Naive thymus-derived CD8-positive, alpha-beta T cell (primary cell): Measurements from ENCODE around the gene GRK5. TPM values are rescaled to one million over a fixed set of nuclear protein-coding genes. Genes with fewer than 3 reads are reported as not detected.
A peak's percentile ranks its signal among the peaks of the same experiment; 100 is the strongest.

ENCODE experiments used
- ATAC-seq, 2 donors: fragments of 150-1000 bp; cut with Tn5 transposase in 1 of 2; sonication (Bioruptor Pico), chemical (Tn5 transposase) in 1 of 2; 1 replicate in 1 of 2; 2 replicates in 1 of 2; pipeline ENCODE4 v1.10.0; 2021; ENCODE audit warnings: mild to moderate bottlenecking in 2 of 2, moderate library complexity in 2 of 2
- POLR2A ChIA-PET: fragments of 350-600 bp; sonication (Branson Sonifier 250); formaldehyde crosslinking; loops from one replicate; lab custom pipeline; 2021; ENCODE audit warnings: antibody characterized with exemption; lab: Charles Lee
- DNase-seq, 10 donors: peaks; one replicate each; pipeline versions ENCODE4 v3.0.0 to v3.0.0-alpha.2; 2020 to 2022
- H3K27ac Mint-ChIP-seq, 10 donors: one replicate each; pipeline ENCODE4 v1.8.0; 2020 to 2022; ENCODE audit warnings: mild to moderate bottlenecking in 10 of 10, mixed read lengths in 10 of 10, moderate library complexity in 4 of 10, inconsistent platforms in 1 of 10
- H3K27me3 Mint-ChIP-seq, 5 donors: one replicate each; pipeline ENCODE4 v1.8.0; 2021 to 2022; ENCODE audit warnings: mixed read lengths in 5 of 5
- H3K36me3 Mint-ChIP-seq, 3 donors: one replicate each; pipeline ENCODE4 v1.8.0; 2020 to 2022; ENCODE audit warnings: mixed read lengths in 3 of 3, mild to moderate bottlenecking in 2 of 3, inconsistent platforms in 1 of 3
- H3K4me1 Mint-ChIP-seq, 4 donors: one replicate each; pipeline ENCODE4 v1.8.0; 2021 to 2022; ENCODE audit warnings: mixed read lengths in 4 of 4
- H3K4me3 Mint-ChIP-seq, 10 donors: one replicate each; pipeline ENCODE4 v1.8.0; 2020 to 2022; ENCODE audit warnings: mild to moderate bottlenecking in 10 of 10, mixed read lengths in 10 of 10, moderate library complexity in 6 of 10, inconsistent platforms in 1 of 10
- H3K9me3 Mint-ChIP-seq, 9 donors: one replicate each; pipeline ENCODE4 v1.8.0; 2020 to 2022; ENCODE audit warnings: mixed read lengths in 9 of 9, mild to moderate bottlenecking in 3 of 9, inconsistent platforms in 1 of 9, moderate library complexity in 1 of 9
- polyA plus RNA-seq, 3 donors: library from polyadenylated mRNA; unstranded; fragments of 300-500 nt; fragmentation: Illumina TruSeq; gene quantifications; one replicate each; pipeline ENCODE4 v1.2.3, GENCODE V29; 2021
- total RNA-seq, 8 experiments: library from RNA in 2 of 8; stranded (reverse) in 2 of 8; gene quantifications; one replicate each; pipeline ENCODE4 v1.2.3 and lab custom pipeline; 2021 to 2026

Gene GRK5
- total and polyA plus RNA-seq, 5 experiments from 2014 or later, result 4.4 to 23.2 (median 11.0) TPM

DNA sequence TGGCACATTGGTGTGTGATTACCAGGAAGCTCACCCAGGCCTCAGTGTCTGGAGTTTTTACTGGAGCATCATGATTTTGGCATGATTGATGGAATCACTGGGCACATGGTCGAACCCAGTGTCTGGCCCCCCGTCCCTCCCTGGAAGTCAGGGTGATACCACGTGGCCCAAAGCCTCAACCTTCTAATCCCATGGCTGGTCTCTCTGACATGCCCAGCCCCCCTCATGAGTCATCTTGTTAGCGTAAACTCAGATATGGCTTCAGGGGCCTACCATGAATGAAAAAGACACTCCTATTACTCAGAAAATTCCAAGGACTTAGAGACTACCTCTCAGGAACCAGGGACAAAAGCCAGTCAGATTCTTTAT, 109.3 kb downstream of the GRK5 start:
- H3K27ac Mint-ChIP-seq, result peak overlapping the region in 1 of 10 donors; percentile 31
- H3K9me3 Mint-ChIP-seq, result peaks cover 0 to 10% (median 0%) of the 10 kb centered on the region in 9 donors
- H3K4me3 Mint-ChIP-seq, result no peak overlapping the region
- H3K27me3 Mint-ChIP-seq, result peaks cover 0 to 12% (median 7%) of the 10 kb centered on the region in 5 donors
- no peak for ATAC-seq
- peak in 1 of 10 donors; percentile 6 for DNase-seq
- peaks cover 0 to 6% (median 5%) of the 10 kb centered on the region in 3 donors for H3K36me3 Mint-ChIP-seq
- POLR2A ChIA-PET, result interaction anchor here (0.7 kb wide), 1 partner anchor 11 kb away, joined by 4 read pairs; no protein-coding TSS in a partner anchor
- H3K4me1 Mint-ChIP-seq, result peaks cover 34 to 91% (median 70%) of the 10 kb centered on the region in 4 donors

DNA sequence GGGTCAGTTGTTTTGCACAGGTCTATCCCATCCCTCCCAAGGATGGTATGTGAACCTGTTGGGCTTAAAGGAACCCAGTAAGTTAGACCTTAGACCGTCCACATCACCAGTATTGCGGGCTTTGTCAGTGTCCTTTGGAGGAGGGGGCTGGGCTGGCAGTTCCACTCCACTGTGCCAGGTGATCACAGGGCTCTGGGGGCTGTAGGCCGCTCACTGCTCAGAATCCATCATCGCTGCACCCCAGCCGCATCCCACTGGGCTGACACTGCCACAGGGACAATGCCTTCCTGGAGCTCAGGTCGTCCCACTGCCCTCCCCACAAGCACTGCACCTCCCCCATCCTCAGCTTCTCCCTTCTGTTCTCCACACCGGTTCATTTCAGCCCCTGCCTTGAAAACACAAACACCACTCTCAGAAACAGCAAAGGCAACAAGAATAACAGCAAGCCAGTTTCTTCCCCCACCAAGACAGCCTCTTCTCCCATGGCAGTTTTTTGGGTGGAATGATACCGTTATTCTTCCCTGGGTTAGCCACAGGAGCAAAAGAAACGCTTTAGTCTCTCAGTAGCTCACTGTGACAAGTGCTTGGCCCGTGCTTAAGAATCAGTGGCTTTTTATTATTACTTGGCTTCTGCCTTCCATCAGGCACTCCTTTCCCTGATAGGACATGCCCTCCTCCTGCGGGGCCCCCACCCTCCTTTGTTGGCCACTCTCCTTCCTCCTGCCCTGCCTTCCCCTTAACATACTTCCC, 111.2 kb downstream of the GRK5 start:
- ATAC-seq (no peak), DNase-seq (no peak)
- Mint-ChIP-seq H3K27ac (peak overlapping the region in 2 of 10 donors; percentile 33 to 73), H3K4me3 (no peak overlapping the region), H3K9me3 (peaks cover 0 to 1% (median 0%) of the 10 kb centered on the region in 9 donors), H3K4me1 (peaks cover 30 to 84% (median 65%) of the 10 kb centered on the region in 4 donors), H3K36me3 (peaks cover 0 to 5% (median 2%) of the 10 kb centered on the region in 3 donors), H3K27me3 (peaks cover 0 to 2% (median 0%) of the 10 kb centered on the region in 5 donors)
- POLR2A ChIA-PET, result no interaction called here

DNA sequence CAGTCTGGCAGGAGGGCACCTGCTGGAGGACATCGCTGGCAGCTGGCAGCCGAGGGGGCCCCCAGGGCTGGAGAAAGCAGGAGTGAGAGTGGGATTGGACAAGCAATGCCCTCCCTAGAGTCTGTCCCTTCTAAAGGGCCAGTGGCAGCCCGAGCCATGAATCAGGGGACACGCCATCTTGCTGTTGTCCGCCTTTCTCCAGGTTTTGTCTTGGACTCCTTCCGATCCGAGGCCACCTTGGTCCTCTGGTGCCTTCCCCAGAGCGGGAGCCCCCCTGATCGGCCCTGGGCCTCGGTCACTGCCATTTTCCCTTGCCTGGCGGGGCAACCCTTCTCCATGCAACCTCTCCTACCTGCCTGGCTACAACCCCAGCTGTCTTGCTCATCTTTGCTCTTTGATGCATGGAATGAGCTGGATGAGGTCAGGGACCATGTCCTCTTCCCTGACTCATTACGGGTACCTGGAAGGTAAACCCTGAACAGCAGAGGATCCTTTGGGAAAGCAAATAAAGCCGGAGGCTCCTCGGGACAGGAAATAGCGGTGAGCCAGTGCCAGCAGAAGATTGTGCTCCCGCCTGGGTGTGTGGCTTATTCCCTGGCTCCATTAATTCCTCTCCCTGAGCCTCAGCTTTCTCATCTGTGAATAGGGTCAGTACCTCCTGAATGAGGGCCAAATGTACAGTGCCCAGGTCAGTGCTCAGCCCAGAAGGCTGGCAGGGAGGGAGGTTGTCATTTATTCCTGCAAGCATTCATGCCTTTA, 112.0 kb downstream of the GRK5 start:
- DNase-seq (peak in 1 of 10 donors; percentile 60), ATAC-seq (no peak)
- H3K9me3 Mint-ChIP-seq, result peaks cover 0 to 1% (median 0%) of the 10 kb centered on the region in 9 donors
- H3K4me1 Mint-ChIP-seq, result peaks cover 30 to 76% (median 60%) of the 10 kb centered on the region in 4 donors
- H3K27ac Mint-ChIP-seq, result peak overlapping the region in 2 of 10 donors; percentile 43 to 73
- peaks cover 0 to 5% (median 2%) of the 10 kb centered on the region in 3 donors for H3K36me3 Mint-ChIP-seq
- POLR2A ChIA-PET, result no interaction called here
- no peak overlapping the region for H3K4me3 Mint-ChIP-seq
- peaks cover 0 to 2% (median 0%) of the 10 kb centered on the region in 5 donors for H3K27me3 Mint-ChIP-seq

DNA sequence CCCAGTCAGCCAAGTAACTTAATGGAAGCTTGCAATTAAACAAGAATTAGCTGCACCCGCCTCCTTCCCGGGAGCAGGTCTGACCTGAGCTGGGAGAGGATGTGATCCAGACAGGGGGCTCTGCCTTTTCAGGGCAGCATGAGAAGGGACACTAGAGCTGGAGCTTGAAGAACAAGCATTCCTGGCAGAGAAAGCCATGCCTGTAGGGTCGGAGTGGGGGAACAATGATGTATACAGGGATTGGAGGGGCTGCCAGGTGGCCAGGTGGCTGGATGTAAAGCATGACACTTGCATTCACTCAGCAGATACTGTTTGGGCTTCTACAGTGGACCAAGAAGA, 112.5 kb downstream of the GRK5 start:
- DNase-seq, result no peak
- peaks cover 33 to 74% (median 60%) of the 10 kb centered on the region in 4 donors for H3K4me1 Mint-ChIP-seq
- peaks cover 0 to 5% (median 2%) of the 10 kb centered on the region in 3 donors for H3K36me3 Mint-ChIP-seq
- POLR2A ChIA-PET, result no interaction called here
- peak overlapping the region in 3 of 10 donors; percentile 8 to 60 (median 37) for H3K27ac Mint-ChIP-seq
- no peak overlapping the region for H3K4me3 Mint-ChIP-seq
- peaks cover 0 to 1% (median 0%) of the 10 kb centered on the region in 9 donors for H3K9me3 Mint-ChIP-seq
- H3K27me3 Mint-ChIP-seq, result peaks cover 0 to 2% (median 0%) of the 10 kb centered on the region in 5 donors
- ATAC-seq, result no peak

DNA sequence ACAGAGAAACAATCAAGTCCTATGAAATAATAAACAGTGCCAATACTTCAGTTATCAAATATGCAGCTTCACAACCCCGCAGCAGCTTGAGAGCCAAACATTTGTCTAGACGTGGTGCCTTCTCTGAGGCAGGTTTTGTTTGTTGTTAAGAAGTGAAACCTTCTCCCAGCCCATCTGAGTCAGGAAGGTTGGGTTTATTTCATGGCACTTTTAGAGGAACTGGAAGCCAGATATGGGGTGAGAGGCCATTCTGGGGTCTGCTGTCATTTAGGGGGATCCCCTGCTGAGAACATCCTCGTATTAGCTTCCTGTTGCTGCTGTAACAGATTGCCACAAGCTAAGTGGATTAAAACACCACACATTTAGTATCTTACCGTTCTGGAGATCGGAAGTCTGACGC, 113.6 kb downstream of the GRK5 start:
- Mint-ChIP-seq H3K27ac (peak overlapping the region in 1 of 10 donors; percentile 31), H3K9me3 (peaks cover 0 to 1% (median 0%) of the 10 kb centered on the region in 9 donors), H3K36me3 (peaks cover 0 to 5% (median 2%) of the 10 kb centered on the region in 3 donors), H3K27me3 (no peaks in the 10 kb centered on the region), H3K4me3 (no peak overlapping the region), H3K4me1 (peaks cover 29 to 63% (median 50%) of the 10 kb centered on the region in 4 donors)
- no peak for DNase-seq
- ATAC-seq, result no peak
- POLR2A ChIA-PET, result no interaction called here

DNA sequence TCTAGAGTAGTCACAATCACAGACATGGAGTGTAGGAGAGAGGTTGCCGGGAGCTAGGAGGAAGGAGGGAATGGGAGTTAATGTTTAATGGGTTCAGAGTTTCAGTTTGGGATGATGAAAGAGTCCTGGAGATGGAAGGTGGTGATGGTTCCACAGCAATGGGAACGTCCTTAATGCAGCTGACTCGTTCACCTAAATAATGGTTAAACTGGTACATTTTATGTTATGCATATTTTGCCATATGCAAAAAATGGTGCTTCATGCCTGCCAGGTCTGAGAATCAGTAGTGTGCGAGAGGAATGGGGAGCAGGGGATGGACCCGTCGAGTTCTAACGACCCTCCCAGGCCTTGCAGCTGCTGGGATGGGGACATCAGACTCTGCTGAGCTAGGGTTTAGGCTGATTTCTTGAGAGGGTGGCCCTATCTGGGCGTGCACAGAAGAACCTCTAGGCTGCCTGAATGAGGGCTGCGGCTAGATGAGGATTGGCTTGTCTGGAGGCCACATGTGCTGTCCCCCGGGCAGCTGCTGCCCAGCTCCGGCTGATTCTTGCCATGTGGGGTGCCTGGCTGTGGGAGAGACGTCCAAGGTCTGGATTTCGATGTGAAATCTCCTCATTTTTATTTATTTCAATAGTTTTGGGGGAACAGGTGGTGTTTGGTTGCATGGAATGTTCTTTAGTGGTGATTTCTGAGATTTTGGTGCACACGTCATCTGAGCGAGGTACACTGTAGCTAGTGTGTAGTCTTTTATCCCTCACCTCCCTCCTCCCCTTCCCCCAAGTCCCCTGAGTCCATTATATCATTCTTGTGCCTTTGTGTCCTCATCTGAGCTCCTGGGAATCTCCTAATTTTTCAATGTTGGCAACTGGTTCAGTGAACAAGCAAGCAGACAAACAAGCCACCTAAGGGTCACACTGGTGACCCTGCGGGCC, 116.0 kb downstream of the GRK5 start:
- Mint-ChIP-seq H3K4me1 (peaks cover 28 to 54% (median 41%) of the 10 kb centered on the region in 4 donors), H3K27ac (peak overlapping the region in 2 of 10 donors; percentile 23 to 61), H3K4me3 (no peak overlapping the region), H3K36me3 (peaks cover 2 to 5% (median 4%) of the 10 kb centered on the region in 3 donors), H3K9me3 (peaks cover 0 to 1% (median 0%) of the 10 kb centered on the region in 9 donors), H3K27me3 (no peaks in the 10 kb centered on the region)
- no peak for ATAC-seq
- DNase-seq, result no peak
- POLR2A ChIA-PET, result no interaction called here

DNA sequence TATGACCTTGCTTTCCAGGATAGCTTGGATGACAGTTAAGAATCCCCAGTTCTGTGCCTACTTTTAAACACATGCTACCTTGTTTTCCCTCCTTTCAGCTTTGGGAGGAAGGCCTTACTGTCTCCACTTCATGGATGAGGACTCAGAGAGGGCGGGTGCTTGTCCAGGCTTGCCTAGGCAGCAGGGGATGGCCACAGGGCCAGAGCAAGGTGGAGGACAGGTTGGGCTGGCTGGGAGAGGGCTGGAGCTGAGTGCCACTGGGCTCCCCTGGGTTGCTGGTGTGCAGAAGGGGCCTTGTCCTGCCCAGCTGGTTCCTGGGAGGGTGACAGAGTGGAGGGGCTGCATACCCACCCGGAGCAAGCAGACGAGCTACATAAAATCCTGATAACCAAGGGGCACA, 117.8 kb downstream of the GRK5 start:
- DNase-seq, result no peak
- Mint-ChIP-seq H3K36me3 (peaks cover 2 to 4% (median 4%) of the 10 kb centered on the region in 3 donors), H3K4me3 (no peak overlapping the region), H3K9me3 (peaks cover 0 to 1% (median 0%) of the 10 kb centered on the region in 9 donors), H3K27me3 (no peaks in the 10 kb centered on the region), H3K4me1 (peaks cover 22 to 39% (median 30%) of the 10 kb centered on the region in 4 donors), H3K27ac (peak overlapping the region in 1 of 10 donors; percentile 61)
- no peak for ATAC-seq
- POLR2A ChIA-PET, result no interaction called here

DNA sequence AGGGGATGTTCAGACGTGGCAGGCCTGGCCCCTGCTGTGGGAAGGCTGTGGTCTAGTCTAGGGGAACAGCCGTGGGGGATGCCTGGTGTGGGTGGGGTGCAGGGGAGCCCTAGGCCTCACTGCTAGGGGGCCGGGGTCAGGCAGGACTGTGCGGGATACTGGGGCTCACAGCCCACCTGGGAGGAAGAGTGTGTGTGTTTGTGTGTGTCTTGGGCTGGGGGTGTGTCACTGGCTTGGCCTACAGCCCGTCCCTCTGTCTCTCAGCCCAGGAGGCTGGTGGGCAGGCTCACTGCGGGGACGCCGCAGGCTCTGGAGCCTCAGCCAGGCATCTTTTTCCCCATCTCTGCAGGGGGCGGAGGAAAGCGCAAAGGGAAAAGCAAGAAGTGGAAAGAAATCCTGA, 118.8 kb downstream of the GRK5 start:
- Mint-ChIP-seq H3K36me3 (peaks cover 0 to 6% (median 2%) of the 10 kb centered on the region in 3 donors), H3K4me1 (peaks cover 15 to 28% (median 22%) of the 10 kb centered on the region in 4 donors), H3K9me3 (peaks cover 0 to 1% (median 0%) of the 10 kb centered on the region in 9 donors), H3K27ac (peak overlapping the region in 2 of 10 donors; percentile 27 to 31), H3K4me3 (no peak overlapping the region), H3K27me3 (no peaks in the 10 kb centered on the region)
- POLR2A ChIA-PET, result no interaction called here
- DNase-seq (no peak), ATAC-seq (no peak)

DNA sequence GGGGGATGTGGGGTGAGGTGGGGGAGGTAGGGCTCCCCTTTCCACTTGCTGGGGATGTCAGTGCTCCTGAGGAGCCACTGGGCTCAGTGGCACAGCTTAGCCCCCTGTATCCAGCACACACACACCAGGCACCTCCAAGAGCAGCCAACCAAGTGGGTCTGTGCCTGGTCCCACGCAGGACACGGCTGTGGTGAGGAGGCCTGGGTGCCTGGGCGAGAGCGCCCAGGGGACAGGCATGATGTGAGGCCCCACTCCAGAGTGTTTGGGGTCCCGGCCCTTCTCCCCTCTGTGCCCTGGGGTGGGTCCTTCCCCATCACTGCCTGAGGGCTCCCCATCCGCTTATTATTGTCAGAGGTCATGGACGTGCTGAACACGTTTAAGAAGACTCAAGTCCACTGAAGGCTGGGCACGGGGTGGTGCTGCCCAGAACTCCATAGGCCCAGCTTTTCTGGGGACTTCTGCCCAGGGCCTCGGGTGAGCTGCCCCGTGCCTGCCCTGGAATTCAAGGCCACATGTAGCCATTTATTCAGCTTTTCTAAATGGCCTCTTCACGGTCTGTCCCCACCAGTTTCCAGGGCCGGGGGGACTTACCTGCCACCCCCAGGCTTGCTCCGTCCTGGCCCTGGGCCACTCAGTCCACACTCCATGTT, 119.8 kb downstream of the GRK5 start:
- POLR2A ChIA-PET, result no interaction called here
- H3K4me3 Mint-ChIP-seq, result no peak overlapping the region
- peaks cover 0 to 7% (median 0%) of the 10 kb centered on the region in 3 donors for H3K36me3 Mint-ChIP-seq

DNA sequence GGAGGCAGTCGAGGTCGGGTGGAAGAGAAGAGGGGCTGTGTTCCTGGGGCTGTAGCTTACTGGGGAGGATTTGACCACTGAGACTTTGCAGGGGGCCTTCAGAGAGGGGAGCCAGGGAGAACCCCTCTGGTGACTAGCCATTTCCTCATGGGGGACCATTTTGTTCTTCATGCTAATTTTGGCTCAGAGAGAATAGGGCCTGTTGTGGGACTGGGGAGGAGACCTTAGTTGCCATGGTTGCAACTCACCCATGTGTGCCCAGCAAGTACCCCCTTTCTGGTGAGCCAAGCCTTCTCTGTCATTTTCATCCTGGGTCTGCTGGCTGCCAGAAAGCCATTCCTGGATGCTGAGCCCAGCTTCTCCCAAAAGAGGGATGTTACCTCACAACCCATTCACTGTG, 120.9 kb downstream of the GRK5 start:
- no peak for ATAC-seq
- no peak overlapping the region for H3K4me3 Mint-ChIP-seq
- H3K9me3 Mint-ChIP-seq, result no peaks in the 10 kb centered on the region
- peaks cover 9 to 24% (median 12%) of the 10 kb centered on the region in 4 donors for H3K4me1 Mint-ChIP-seq
- H3K36me3 Mint-ChIP-seq, result peaks cover 0 to 7% (median 0%) of the 10 kb centered on the region in 3 donors
- H3K27me3 Mint-ChIP-seq, result no peaks in the 10 kb centered on the region
- POLR2A ChIA-PET, result interaction anchor here (0.6 kb wide), 1 partner anchor 60 kb away, joined by 3 read pairs; no protein-coding TSS in a partner anchor
- DNase-seq, result no peak
- H3K27ac Mint-ChIP-seq, result peak overlapping the region in 1 of 10 donors; percentile 76

More for the DNA sequence above, 119.8 kb downstream of the GRK5 start:
- DNase-seq, result peak in 1 of 10 donors; percentile 34
- Mint-ChIP-seq H3K4me1 (peaks cover 8 to 20% (median 15%) of the 10 kb centered on the region in 4 donors), H3K27me3 (no peaks in the 10 kb centered on the region), H3K27ac (no peak overlapping the region), H3K9me3 (no peaks in the 10 kb centered on the region)
- no peak for ATAC-seq

DNA sequence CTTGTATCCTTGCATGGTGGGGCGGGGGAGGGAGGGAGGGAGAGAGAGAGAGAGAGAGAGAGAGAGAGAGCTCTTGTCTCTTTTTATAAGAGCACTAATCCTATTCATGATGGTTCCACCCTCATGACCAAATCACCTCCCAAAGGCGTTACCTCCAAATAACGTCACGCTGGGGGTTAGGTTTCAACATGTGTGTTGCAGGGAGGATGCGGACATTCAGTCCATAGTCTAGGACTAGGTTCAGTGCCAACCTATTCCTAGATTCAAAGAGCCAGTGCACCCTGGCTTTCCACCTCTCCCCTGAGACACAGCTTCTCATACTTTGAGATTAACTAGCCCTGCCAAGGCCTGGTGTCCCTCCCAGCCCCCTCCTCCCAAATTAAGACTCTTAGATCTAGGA, 123.0 kb downstream of the GRK5 start:
- Mint-ChIP-seq H3K27me3 (no peaks in the 10 kb centered on the region), H3K9me3 (no peaks in the 10 kb centered on the region), H3K4me3 (no peak overlapping the region), H3K4me1 (peaks cover 5 to 31% (median 6%) of the 10 kb centered on the region in 4 donors), H3K27ac (no peak overlapping the region), H3K36me3 (peaks cover 0 to 7% (median 0%) of the 10 kb centered on the region in 3 donors)
- ATAC-seq (no peak), DNase-seq (no peak)
- POLR2A ChIA-PET, result no interaction called here
